Right hindlimb (tissue), 1 donor: ENCODE results near the gene STX17.
"Not testable (repeated sequence)": the region's sequence is repeated elsewhere in the genome, so short reads cannot be mapped to it uniquely, and the experiment has no call there.

Source experiments
- DNase-seq: peaks from one replicate; pipeline ENCODE4 v3.0.0-alpha.2; 2018

The STX17 gene

DNA sequence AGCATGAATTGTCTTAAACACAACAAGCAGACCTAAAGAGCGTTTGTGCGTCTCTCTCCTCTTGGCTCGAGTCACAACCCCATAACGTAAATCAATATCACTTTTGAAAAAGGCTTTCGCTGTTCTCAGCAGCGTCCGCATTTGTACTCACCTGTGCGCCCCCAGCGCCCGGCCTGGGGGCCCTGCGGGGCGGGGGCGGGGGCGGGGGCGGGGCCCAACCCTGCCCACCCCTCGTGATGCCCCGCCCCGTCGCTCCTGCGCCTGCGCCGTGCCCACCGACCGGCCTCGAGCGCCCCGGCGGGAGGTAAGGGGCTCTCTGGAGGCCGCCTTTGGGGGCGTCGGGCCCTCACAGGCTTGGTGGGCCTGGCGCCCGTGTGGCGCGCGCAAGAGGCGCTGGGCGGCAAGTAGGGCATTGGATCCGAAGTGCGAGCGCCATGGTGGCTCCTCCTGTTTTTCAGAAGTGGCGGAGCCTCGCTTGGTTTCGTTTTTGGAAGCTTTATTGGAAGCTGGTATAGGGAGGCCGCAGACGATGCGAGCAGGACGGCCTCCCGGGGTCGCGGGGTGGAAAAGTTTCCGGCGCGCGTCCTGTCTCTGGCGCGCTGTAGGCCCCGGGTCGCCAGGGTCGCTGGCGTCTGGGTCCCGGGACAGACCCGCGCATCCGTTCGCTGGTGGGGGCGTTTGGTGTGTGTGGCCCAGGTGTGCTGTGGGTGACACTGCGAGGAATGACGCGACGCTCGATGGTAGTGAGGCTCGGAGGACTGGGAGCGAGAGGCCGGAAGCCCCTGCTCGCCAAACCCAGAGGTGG is at the start of gene STX17:
TSS of gene STX17 (plus strand) at position 252 of the 805 bp plus-strand sequence. CDS start 8,586 bp downstream, outside the sequence.
- peak; percentile 87 for DNase-seq

DNA sequence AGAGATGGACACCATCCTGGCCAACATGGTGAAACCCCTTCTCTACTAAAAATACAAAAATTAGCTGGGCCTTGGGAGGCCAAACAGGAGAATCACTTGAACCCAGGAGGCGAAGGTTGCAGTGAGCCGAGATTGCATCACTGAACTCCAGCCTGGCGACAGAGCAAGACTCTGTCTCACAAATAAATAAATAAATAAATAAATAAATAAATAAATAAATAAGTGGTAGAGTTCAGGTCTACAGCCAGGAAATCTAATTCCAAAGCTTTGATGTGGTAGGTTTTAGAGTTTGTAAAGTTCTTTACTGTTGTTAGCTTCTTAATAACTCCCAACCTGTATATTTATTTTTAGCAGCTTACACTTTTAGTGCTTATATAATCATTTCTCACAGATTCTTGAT is 48.9 kb upstream of the STX17 start:
- not testable (repeated sequence) for DNase-seq

DNA sequence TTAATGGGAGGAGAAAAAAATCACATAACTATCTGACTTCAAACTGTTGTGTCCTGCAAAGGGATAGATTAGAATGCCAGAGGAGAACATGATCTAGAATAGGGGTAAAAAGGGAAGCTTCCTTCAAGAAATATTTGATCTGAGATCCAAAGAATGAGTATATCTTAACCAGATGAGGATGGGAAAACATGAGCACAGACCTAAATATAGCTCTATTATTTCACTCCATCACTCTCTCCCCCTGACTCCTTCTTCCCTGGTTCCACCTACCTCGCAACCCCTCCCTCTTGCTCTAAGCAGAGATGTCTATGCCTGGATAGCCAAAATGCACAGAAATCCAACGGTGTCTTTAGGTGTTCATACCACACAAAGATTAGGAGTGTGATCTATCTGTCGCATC is 48.4 kb upstream of the STX17 start:
- DNase-seq: no peak

DNA sequence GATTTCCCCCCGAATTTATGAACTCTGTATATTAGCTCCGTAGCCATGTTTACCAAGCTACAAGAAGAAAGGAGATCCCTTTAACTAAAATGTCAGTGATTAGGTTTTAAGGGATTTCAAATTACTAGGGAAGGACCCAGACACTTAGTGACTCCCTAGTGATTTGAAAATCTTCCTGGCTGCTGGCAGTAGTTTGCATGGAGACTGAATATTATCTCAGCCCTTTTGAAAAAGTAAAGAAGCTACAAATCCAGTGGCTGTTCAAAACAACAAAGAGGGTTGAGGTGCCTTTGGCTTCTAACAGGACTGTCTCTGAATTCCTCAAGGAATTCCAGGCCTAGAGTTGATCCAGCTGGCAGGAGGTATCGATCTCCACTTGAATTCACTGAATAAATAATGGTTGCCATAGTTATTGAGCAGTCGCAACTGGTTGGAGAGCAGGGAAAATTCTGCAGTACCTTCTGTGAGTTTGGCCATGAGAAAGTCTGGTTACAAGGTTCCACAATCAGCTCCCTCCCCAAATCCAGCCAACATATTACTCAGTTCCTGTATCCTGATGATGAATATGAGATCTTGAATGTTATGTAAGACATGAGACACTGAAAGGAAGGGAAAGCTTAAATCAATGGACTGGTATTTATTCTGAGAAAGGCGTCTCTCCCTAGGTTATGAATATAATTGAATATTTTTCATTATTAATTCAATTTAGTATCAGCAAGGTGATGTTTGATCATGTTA is 47.0 kb upstream of the STX17 start:
- no peak for DNase-seq

DNA sequence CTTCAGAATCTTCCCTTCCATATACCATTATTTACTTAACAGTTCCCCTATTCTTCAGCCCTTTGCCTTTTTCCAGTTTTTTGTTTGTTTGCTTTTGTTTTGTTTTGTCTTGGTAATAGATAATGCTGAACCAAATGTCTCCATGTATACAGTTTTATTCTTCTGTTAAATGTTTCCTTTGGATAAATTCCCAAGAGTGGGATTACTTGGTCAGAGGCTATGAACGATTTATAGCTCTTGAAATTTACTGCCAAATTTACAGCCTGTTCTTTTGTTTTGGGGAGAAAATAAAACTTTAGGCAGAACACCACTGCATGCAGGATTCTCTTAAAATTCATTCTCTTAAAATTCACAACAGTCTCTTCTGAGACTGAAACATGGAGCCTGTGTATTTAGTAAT is 46.2 kb upstream of the STX17 start:
- DNase-seq: no peak

DNA sequence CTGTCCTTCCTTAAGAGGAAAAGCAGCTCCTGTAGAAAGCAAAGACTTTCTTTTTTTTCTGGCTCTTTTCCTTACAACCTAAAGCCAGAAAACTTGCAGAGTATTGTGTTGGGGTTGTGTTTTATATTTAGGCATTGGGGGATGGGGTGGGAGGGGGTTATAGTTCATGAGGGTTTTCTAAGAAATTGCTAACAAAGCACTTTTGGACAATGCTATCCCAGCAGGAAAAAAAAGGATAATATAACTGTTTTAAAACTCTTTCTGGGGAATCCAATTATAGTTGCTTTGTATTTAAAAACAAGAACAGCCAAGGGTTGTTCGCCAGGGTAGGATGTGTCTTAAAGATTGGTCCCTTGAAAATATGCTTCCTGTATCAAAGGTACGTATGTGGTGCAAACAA is 42.5 kb upstream of the STX17 start:
- DNase-seq: no peak

DNA sequence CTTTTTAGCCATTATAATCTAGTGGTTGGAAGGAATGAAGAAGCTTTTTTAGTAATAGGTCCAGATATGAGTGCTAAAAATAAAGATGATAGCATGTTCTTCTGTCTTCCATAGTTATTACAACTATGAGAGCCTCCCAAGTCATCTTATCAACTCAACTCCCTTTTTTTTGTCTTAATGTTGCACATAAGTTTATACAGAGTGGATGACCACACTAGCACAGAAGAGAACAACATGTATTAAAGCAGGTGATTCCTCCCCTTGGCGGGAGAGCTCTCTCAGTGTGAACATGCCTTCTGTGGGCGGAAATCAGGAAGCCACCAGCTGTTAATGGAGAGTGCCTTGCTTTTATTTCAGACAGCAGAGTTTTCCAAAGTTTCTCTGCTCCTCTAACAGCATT is 40.1 kb upstream of the STX17 start:
- DNase-seq: no peak

DNA sequence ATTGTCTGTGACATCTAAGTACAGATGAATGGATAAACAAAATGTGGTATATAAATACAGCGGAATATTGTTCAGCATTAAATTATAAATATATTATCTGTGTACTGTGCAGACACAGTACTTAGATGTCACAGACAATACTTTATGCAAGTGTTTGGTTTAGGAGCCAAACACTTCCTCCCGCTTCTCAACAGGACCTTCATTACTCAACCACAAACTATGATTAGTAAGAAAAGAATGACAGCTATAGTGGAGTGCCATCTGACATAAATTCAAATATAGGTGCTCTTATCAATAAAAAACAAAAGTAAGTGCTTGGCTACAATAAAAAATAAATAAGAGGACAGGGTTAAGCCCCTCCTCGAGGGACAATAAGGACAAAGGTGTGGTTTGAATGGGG is 38.9 kb upstream of the STX17 start:
- no peak for DNase-seq

DNA sequence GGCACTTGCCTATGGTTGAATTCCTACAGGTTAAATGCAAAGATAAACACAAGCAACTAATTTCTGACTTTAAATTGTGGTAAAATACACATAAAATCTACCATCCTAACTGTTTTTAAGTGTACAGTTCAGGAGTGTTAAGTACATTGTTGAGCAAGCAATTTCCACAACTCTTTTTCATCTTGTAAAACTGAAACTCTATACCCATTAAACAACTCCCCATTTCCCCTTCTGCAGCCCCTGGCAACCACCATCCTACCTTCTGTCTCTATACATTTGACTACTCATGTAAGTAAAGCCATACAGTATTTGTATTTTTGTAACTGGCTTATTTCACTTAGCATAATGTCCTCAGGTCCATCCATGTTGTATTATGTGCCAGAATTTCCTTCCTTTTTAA is 38.5 kb upstream of the STX17 start:
- DNase-seq: no peak

DNA sequence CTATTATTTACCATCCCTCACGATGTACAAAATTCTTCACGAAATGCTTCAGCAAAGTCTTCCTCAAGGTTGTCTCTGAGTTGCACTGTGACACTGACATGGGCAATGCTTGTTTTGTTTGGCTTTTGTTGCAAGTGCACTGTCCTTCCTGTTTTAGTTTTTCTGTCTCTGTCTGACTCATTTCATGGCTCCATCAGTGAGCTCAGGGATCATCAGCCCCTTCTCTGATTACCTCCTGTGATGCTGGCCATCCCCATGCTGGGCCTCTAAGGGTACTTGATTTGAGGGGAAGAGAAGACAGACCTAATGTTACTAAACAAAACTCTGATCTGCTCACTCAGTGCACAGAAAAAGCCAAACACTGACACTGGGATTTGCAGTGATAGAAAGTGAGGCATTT is 37.6 kb upstream of the STX17 start:
- no peak for DNase-seq

DNA sequence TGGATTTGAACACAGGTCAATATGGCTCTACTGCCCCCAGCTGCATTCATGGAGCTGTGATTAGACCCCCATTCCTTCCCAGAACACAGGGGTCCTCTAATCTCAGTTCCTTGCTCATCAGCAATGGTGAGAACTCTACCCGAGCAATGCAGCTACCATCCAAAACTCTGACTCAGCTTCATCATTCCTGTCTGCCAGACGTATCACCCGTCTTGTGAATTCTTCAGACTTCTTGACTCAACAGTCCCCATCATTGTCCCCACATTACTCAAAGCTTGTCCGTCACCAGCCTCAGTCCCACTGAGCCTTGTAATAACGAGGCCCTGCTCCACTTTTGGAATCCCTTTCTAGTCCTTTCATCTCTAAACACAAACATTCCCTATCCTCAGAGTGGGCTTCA is 36.3 kb upstream of the STX17 start:
- DNase-seq: no peak

DNA sequence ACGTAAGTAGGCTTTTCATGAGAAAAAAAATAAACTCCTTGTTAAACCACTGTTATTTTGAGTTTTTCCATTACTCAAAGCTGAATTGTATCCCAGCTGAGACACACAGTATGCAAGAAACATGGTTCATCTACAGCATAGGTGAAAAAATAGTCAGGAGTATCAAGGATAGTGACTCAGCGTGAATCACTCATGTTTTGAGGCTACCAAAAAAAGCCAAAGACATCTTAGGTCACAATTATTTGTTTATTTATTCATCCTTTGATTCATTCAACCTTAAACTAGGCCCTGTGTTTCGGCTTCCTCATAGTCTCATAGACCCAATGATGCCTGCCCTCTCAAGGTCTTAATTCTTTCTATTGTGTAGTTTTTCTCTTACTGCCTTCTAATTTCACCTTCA is 32.9 kb upstream of the STX17 start:
- DNase-seq: no peak

DNA sequence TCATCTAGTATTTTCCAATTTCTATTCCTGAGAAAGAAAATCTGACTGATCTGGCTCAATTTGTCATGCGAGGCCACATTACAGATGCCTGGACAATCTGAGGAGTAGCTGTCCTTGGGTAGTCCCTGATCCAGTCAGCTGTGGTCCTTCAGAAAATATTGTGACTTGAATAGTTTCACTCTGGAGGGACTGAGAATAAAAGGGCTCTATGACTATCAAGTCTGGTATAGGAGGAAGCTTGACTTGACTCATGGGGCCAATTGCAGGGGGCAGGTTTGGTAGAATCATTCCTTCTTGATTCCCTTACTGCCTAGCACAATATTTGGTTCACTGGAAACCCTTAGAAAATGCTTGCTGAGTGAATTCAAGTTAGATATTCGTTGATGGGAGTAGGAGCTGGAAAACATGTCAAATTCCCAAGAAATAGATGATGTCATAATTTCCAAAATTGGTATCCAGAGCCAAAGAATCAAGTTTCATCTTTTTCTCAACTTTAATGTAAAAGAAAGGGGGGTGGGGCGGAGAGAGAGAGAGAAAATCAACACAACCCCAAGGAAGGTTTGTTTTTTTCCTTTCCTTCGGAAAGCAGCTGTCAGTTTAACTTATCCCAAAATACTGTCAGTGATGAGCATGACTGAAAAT is 32.4 kb upstream of the STX17 start:
- DNase-seq: no peak

DNA sequence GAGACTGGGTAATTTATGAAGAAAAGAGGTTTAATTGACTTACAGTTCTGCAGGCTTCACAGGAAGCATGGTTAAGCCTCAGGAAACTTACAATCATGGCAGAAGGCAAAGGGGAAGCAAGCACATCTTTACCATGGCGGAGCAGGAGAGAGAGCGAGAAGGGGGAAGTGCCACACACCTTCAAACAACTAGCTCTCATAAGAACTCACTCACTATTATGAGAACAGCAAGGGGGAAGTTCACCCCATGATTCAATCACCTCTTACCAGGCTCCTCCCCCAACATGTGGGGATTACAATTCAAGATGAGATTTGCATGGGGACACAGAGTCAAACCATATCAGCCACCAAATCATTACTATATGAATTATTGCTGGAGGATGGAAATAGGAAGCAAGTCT is 30.3 kb upstream of the STX17 start:
- no peak for DNase-seq

DNA sequence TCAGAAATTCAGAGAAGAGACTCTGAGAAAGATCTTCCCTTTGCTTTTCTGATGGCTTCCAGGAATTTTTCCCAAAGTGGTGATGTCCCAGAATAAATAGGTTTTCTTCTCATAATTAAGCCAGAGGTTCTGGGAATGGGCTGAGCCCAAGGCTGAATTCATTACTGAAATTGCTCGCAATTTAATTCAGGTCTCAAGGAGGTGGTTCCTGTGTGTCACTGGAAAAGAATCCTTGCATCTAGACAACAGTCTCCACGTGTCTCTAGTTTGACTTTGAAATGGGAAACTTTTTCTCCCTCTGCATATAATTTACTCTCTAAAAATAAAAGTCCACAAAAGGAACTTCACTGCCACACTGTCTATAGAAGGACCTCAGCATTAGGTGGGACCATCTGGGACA is 27.8 kb upstream of the STX17 start:
- DNase-seq: no peak

DNA sequence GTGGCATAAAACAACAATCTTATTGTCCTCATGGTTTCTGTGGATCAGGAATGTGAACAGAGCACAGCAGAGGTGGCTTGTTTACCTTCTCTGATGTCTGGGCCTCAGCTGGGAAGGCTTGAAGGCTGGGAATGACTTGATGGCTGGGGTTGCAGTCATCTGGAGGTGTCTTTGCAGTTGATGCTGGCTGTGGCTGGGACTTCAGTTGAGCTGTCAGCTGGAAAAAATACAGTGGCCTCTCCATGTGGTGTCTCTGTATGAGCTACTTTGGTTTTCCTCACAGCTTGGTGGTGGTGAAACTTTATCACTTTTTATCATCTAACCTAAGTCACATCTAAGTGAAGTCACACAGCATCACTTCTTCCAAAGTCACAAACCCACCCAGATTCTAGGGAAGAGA is 24.7 kb upstream of the STX17 start:
- no peak for DNase-seq

DNA sequence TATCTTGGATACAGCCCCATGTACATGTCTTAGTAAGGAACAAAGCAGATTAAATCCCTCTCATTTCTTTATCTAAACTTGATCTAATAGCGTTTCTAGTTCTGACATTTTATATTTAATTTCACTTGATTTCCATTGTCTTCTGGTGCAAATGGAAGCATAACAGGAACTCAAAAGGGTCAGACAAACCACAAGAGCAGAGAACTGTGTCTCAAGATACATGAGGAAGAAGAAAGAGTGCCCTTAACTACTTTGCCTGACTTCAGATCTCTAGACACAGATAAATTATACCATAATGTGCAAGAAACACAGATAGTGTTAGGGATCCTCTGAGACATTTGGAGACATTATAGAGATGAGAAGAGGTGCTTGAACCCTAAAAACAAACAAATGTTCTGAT is 20.7 kb upstream of the STX17 start:
- no peak for DNase-seq

DNA sequence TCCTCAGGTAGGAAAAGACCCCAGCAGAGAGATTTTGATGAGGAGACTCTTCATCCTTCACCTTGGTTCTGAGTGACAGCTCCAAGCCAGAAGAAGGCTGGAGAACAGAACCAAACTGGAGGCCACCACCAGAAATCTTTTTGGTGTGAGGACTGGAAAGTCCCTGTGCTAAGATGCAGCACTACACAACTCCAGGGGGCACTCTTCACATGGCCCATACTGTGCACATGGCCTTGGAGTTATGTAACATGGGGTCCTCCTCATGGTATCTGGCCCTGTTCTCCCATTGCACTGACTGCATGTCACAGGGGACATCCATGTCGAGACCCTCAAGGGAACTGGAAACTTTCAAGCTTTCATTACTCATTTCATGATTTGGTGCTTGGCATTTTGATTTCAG is 17.3 kb upstream of the STX17 start:
- DNase-seq: no peak

DNA sequence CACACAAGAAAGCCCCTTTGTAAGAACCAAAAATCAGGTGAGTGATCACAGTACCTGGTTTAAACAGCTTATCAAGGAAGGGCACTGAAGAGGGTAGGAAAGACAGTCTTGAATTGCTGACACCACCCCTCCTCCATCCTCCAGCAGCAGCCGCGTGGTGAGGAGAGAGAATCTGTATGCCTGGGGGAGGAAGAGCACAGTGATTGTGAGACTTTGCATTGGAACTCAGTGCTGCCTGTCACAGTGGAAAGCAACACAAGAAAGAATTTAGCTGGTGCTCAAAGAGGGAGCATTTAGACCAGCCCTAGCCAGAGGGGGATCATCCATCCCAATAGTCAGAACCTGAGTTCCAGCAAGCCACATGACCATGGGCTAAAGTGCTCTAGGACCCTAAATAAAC is 11.6 kb upstream of the STX17 start:
- no peak for DNase-seq

DNA sequence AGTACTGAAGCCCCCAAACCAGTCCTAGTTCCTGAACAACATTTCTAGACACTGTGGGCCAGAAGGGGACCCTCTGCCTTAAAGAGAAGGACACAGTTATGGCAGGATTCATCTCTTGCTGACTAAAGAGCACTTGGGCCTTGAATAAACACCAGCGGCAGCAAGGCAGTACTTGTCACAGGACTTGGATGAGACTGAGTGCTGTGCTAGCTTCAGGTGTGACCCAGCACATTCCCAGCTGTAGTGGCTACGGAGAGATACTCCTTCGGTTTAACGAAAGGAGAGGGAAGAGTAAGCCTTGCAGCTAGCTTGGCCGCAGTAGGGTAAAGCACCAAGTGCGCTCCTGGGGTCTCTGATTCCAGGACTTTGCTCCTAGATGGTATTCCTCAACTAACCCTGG is 10.9 kb upstream of the STX17 start:
- DNase-seq: no peak

DNA sequence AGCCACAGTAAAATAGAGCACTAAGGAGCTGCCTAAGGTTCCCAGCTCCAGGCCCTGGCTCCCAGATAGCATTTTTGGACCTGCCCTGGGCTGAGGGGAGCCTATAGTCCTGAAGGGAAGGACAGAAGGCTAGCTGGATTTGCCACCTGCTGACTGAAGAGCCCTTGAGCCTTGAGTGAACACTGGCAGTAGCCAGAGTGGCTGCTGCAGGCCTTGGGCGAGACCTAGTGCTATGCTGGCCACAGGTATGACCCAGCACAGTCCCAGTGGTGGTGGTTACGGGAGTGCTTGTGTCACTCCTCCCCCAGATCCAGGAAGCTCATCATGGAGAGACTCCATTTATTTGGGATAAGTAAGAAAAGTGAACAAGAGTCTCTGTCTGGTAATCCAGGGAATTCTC is 10.3 kb upstream of the STX17 start:
- no peak for DNase-seq

DNA sequence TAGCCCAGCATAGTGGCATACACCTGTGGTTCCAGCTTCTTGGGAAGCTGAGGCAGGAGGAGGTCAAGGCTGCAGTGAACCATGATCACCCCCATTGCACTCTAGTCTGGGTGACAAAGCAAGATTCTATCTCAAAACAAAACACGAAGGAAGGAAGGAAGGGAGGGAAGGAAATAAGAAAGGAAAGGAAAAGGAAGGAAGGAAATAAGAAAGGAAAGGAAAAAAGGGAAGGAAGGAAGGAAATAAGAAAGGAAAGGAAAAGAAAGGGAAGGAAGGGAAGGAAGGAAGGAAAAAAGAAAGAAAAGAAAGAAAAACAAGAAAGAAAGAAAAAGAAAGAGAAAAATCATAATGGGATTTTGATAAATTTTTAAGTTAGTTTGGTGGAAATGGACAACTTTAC is 3.1 kb upstream of the STX17 start:
- DNase-seq: no peak

DNA sequence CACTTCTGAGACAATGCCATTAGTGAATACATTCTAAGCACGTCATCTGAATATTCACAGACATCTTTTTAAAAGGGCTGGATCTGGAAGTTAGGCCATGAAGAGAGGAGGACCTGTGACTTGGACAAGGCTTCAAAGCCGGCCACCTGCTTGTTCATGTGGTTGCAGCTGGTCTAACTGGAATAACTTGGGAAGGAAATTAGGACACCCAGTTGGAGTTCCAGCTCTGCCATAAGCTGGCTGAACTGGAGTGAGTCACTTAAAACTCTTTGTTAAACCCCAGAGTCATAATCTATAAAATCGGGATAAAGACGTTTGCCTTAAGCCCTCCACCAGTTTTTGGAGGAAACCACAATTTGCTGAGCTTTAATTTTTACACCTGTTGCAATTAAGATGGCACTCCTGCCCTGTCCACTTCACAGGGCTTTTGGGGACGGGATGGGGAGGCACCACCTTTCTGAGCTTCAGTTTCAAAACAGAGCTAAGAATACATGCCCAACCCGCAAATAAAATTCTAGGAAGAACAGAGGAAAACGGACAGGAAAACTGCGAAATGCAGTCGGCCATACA is 536 bp upstream of the STX17 start:
- peak; percentile 17 for DNase-seq

DNA sequence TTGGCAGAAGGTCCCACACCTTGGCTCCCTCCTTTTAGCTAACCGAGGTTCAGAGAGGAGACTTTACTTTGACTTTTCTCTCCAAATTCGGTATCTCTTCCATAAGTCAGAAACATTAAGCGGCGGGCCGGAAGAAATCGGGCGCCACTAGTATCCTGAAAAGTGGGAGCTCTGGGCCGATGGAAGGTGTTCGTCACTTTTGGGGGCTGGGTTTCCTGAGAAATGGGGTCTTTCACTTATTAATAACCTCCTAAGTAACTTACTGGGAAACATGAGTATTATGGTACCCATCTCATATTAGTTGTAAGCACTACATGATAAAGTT is 716 bp downstream of the STX17 start:
- DNase-seq: no peak
